ENCODE results near the gene C12orf56.

Gene C12orf56

GRCh38 chr12:64258576-64258975, 132.0 kb downstream of the C12orf56 start:
- no CpG with 5 or more reads among the region's 3 CpGs for WGBS (ENCODE audit: extremely low coverage, insufficient coverage, low lambda C conversion rate)
- Histone ChIP-seq H3K79me1 (ENCODE audit: low read length) (no peaks in the 10 kb centered on the region), H3K27ac (ENCODE audit: low read depth, low read length) (no peak overlapping the region), H3K4me3 (ENCODE audit: low read length) (no peak overlapping the region), H3K4me2 (ENCODE audit: low read length) (no peak overlapping the region), H2BK5ac (ENCODE audit: low read length) (no peak overlapping the region), H3K18ac (ENCODE audit: low read length) (no peak overlapping the region), H2BK120ac (ENCODE audit: low read depth, low read length) (no peak overlapping the region), H3K4ac (ENCODE audit: low read depth, low read length) (no peak overlapping the region), H3K36me3 (ENCODE audit: control insufficient read depth, insufficient read depth, low read length) (no peaks in the 10 kb centered on the region), H3K27me3 (ENCODE audit: insufficient read depth, low read length, poor library complexity) (no peaks in the 10 kb centered on the region), H3K23ac (ENCODE audit: low read length) (no peak overlapping the region), H3K79me2 (ENCODE audit: control insufficient read depth, insufficient read depth, low read length) (no peaks in the 10 kb centered on the region), H4K8ac (ENCODE audit: low read depth, low read length) (no peak overlapping the region), H4K5ac (ENCODE audit: low read length) (no peak overlapping the region), H3K56ac (ENCODE audit: low read length) (no peak overlapping the region), H2AK5ac (ENCODE audit: low read length) (no peak overlapping the region), H3K9ac (ENCODE audit: low read length) (no peak overlapping the region), H3K4me1 (ENCODE audit: control insufficient read depth, low read depth, low read length) (no peaks in the 10 kb centered on the region), H2BK15ac (replicated peaks; ENCODE audit: low read depth) (no peak overlapping the region)
- DNase-seq, result peak; percentile 22

DNA sequence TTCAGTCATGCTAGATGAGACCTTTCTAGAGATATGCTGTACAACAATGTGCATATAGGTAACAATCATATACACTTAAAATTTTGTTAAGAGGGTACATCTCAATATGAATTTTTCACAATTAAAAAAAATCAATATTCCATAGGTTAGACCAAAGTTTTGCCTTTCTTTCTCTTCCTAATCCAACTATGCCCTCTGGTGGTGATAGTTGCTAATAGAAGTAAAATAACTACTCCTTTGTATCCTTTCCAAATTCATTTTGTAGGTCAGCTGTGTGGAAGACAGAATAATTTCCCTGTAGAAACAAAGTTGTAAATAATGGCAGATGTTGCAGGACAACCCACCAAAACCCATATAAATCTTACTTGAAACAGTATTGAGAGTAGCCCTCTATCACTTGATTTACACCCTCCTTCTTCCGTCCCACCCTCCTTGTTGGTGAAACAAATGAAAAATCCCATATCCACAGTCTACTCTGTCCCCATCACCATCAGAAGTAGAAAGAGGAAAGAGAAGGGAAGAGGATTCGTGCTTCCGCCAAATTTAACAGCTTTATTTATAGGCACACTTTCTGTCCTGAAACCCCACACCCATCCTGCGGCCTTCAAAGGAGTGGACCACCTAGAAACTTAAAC, 134.3 kb downstream of the C12orf56 start:
- Histone ChIP-seq H3K79me2 (ENCODE audit: control insufficient read depth, insufficient read depth, low read length) (no peaks in the 10 kb centered on the region), H2BK15ac (replicated peaks; ENCODE audit: low read depth) (no peak overlapping the region), H3K18ac (ENCODE audit: low read length) (no peak overlapping the region), H3K23ac (ENCODE audit: low read length) (no peak overlapping the region), H3K36me3 (ENCODE audit: control insufficient read depth, insufficient read depth, low read length) (no peaks in the 10 kb centered on the region), H2BK5ac (ENCODE audit: low read length) (no peak overlapping the region), H3K27ac (ENCODE audit: low read depth, low read length) (no peak overlapping the region), H4K8ac (ENCODE audit: low read depth, low read length) (no peak overlapping the region), H3K9ac (ENCODE audit: low read length) (no peak overlapping the region), H3K4me3 (ENCODE audit: low read length) (no peak overlapping the region), H4K5ac (ENCODE audit: low read length) (no peak overlapping the region), H3K56ac (ENCODE audit: low read length) (peak overlapping the region; percentile 38), H3K4me1 (ENCODE audit: control insufficient read depth, low read depth, low read length) (no peaks in the 10 kb centered on the region), H3K27me3 (ENCODE audit: insufficient read depth, low read length, poor library complexity) (no peaks in the 10 kb centered on the region), H3K4ac (ENCODE audit: low read depth, low read length) (no peak overlapping the region), H3K4me2 (ENCODE audit: low read length) (no peak overlapping the region), H2AK5ac (ENCODE audit: low read length) (no peak overlapping the region), H2BK120ac (ENCODE audit: low read depth, low read length) (no peak overlapping the region), H3K79me1 (ENCODE audit: low read length) (no peaks in the 10 kb centered on the region)
- DNase-seq, result peak; percentile 57
- no CpG with 5 or more reads among the region's 4 CpGs for WGBS (ENCODE audit: extremely low coverage, insufficient coverage, low lambda C conversion rate)

- Histone ChIP-seq H2BK5ac (ENCODE audit: low read length) (no peak overlapping the region), H2BK120ac (ENCODE audit: low read depth, low read length) (no peak overlapping the region), H3K23ac (ENCODE audit: low read length) (no peak overlapping the region), H2AK5ac (ENCODE audit: low read length) (no peak overlapping the region), H3K4ac (ENCODE audit: low read depth, low read length) (no peak overlapping the region), H4K8ac (ENCODE audit: low read depth, low read length) (no peak overlapping the region), H3K36me3 (ENCODE audit: control insufficient read depth, insufficient read depth, low read length) (no peaks in the 10 kb centered on the region), H3K79me1 (ENCODE audit: low read length) (no peaks in the 10 kb centered on the region), H3K9ac (ENCODE audit: low read length) (no peak overlapping the region), H3K56ac (ENCODE audit: low read length) (no peak overlapping the region), H3K4me1 (ENCODE audit: control insufficient read depth, low read depth, low read length) (no peaks in the 10 kb centered on the region), H3K4me3 (ENCODE audit: low read length) (no peak overlapping the region), H3K18ac (ENCODE audit: low read length) (no peak overlapping the region), H3K79me2 (ENCODE audit: control insufficient read depth, insufficient read depth, low read length) (no peaks in the 10 kb centered on the region), H3K27me3 (ENCODE audit: insufficient read depth, low read length, poor library complexity) (no peaks in the 10 kb centered on the region), H3K4me2 (ENCODE audit: low read length) (no peak overlapping the region), H2BK15ac (replicated peaks; ENCODE audit: low read depth) (no peak overlapping the region), H3K27ac (ENCODE audit: low read depth, low read length) (no peak overlapping the region), H4K5ac (ENCODE audit: low read length) (no peak overlapping the region)
- no peak for DNase-seq
- no CpG with 5 or more reads among the region's 4 CpGs for WGBS (ENCODE audit: extremely low coverage, insufficient coverage, low lambda C conversion rate)
These were observed 135.3 kb downstream of the C12orf56 start for GRCh38 chr12:64255249-64255648.

DNA sequence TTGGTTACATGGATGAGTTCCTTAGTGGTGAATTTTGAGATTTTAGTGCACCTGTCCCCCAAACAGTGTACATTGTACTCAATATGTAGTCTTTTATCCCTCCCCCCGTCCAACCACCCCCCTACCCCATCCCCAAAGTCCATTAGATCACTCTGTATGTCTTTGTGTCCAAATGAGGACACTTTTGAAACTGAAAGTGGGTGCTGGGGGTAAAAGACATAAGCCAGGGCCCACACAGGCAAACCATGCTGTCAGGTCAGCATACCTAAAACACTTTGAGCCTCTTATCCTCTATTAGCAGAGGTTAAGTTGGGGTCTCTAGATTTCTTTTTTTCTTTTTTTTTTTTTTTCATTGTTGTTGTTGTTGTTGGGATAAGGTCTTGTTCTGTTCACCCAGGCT, 137.2 kb downstream of the C12orf56 start:
- Histone ChIP-seq H3K18ac (ENCODE audit: low read length) (no peak overlapping the region), H3K56ac (ENCODE audit: low read length) (no peak overlapping the region), H4K8ac (ENCODE audit: low read depth, low read length) (no peak overlapping the region), H3K27me3 (ENCODE audit: insufficient read depth, low read length, poor library complexity) (no peaks in the 10 kb centered on the region), H3K23ac (ENCODE audit: low read length) (no peak overlapping the region), H4K5ac (ENCODE audit: low read length) (no peak overlapping the region), H2BK5ac (ENCODE audit: low read length) (no peak overlapping the region), H2BK15ac (replicated peaks; ENCODE audit: low read depth) (no peak overlapping the region), H2AK5ac (ENCODE audit: low read length) (no peak overlapping the region), H3K4me1 (ENCODE audit: control insufficient read depth, low read depth, low read length) (no peaks in the 10 kb centered on the region), H3K4me2 (ENCODE audit: low read length) (no peak overlapping the region), H3K4ac (ENCODE audit: low read depth, low read length) (no peak overlapping the region), H3K9ac (ENCODE audit: low read length) (no peak overlapping the region), H3K27ac (ENCODE audit: low read depth, low read length) (no peak overlapping the region), H3K79me1 (ENCODE audit: low read length) (no peaks in the 10 kb centered on the region), H2BK120ac (ENCODE audit: low read depth, low read length) (no peak overlapping the region), H3K36me3 (ENCODE audit: control insufficient read depth, insufficient read depth, low read length) (no peaks in the 10 kb centered on the region), H3K79me2 (ENCODE audit: control insufficient read depth, insufficient read depth, low read length) (no peaks in the 10 kb centered on the region), H3K4me3 (ENCODE audit: low read length) (no peak overlapping the region)
- no CpG with 5 or more reads among the region's 1 CpG for WGBS (ENCODE audit: extremely low coverage, insufficient coverage, low lambda C conversion rate)
- DNase-seq, result no peak

DNA sequence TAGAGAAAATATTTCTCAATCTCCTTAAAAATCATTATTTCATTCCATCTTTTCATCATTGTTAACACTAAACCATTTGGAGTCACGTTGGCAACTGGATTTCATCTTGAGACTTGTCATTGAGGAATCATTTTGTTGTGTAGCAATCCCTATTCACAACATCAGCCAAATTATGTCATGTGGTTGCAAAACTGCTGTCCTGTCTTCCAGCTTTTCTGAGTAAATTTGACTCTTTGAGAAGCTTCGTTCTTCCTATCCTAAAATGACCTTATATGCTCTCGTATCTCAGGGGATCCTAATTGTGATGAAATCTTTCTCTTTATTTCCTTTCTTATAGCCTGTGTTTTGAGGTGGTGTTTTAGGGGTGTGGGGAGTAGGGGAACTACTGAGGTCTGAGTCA, 137.9 kb downstream of the C12orf56 start:
- Histone ChIP-seq H3K4me3 (ENCODE audit: low read length) (no peak overlapping the region), H2BK15ac (replicated peaks; ENCODE audit: low read depth) (no peak overlapping the region), H3K56ac (ENCODE audit: low read length) (no peak overlapping the region), H2AK5ac (ENCODE audit: low read length) (no peak overlapping the region), H4K5ac (ENCODE audit: low read length) (no peak overlapping the region), H3K27ac (ENCODE audit: low read depth, low read length) (no peak overlapping the region), H3K79me2 (ENCODE audit: control insufficient read depth, insufficient read depth, low read length) (no peaks in the 10 kb centered on the region), H3K9ac (ENCODE audit: low read length) (no peak overlapping the region), H4K8ac (ENCODE audit: low read depth, low read length) (no peak overlapping the region), H3K79me1 (ENCODE audit: low read length) (no peaks in the 10 kb centered on the region), H3K4me2 (ENCODE audit: low read length) (no peak overlapping the region), H2BK120ac (ENCODE audit: low read depth, low read length) (no peak overlapping the region), H3K18ac (ENCODE audit: low read length) (no peak overlapping the region), H2BK5ac (ENCODE audit: low read length) (no peak overlapping the region), H3K23ac (ENCODE audit: low read length) (no peak overlapping the region), H3K4ac (ENCODE audit: low read depth, low read length) (no peak overlapping the region), H3K36me3 (ENCODE audit: control insufficient read depth, insufficient read depth, low read length) (no peaks in the 10 kb centered on the region), H3K27me3 (ENCODE audit: insufficient read depth, low read length, poor library complexity) (no peaks in the 10 kb centered on the region), H3K4me1 (ENCODE audit: control insufficient read depth, low read depth, low read length) (no peaks in the 10 kb centered on the region)
- whole genome bisulfite sequencing (ENCODE audit: extremely low coverage, insufficient coverage, low lambda C conversion rate), result no CpG with 5 or more reads among the region's 3 CpGs
- DNase-seq, result no peak

DNA sequence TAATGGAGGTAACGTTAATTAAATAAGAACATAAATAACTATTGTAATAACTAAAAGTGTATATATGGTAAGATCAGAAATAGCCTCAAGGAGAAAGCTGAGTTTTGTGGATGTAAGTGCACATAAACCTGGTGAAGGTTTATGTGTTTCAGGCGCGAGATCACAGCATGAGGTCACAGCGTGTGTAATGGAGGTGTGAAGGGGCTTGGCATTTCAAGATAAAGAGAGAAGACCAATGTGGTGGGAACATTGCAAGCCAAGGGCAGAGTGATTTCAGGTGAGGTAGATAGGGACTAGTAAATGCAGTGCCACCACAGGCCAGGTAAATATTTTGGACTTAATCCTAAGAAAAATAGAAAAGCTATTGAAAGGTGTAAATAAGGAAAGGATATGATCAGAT, 146.7 kb downstream of the C12orf56 start:
- no peak overlapping the region for H3K4me2 ChIP-seq (ENCODE audit: low read length)
- H3K79me1 ChIP-seq (ENCODE audit: low read length), result no peaks in the 10 kb centered on the region
- no peak overlapping the region for H3K4ac ChIP-seq (ENCODE audit: low read depth, low read length)
- no peak overlapping the region for H3K23ac ChIP-seq (ENCODE audit: low read length)
- no peak overlapping the region for H2AK5ac ChIP-seq (ENCODE audit: low read length)
- DNase-seq, result peak; percentile 87
- H3K18ac ChIP-seq (ENCODE audit: low read length), result no peak overlapping the region
- no peak overlapping the region for H2BK15ac ChIP-seq (replicated peaks; ENCODE audit: low read depth)
- WGBS (ENCODE audit: extremely low coverage, insufficient coverage, low lambda C conversion rate), result no CpG with 5 or more reads among the region's 4 CpGs
- H3K56ac ChIP-seq (ENCODE audit: low read length), result no peak overlapping the region
- no peaks in the 10 kb centered on the region for H3K36me3 ChIP-seq (ENCODE audit: control insufficient read depth, insufficient read depth, low read length)
- H2BK120ac ChIP-seq (ENCODE audit: low read depth, low read length), result no peak overlapping the region
- H4K5ac ChIP-seq (ENCODE audit: low read length), result no peak overlapping the region
- no peak overlapping the region for H3K4me3 ChIP-seq (ENCODE audit: low read length)
- H2BK5ac ChIP-seq (ENCODE audit: low read length), result no peak overlapping the region
- no peaks in the 10 kb centered on the region for H3K79me2 ChIP-seq (ENCODE audit: control insufficient read depth, insufficient read depth, low read length)
- no peak overlapping the region for H4K8ac ChIP-seq (ENCODE audit: low read depth, low read length)
- peaks cover 3% of the 10 kb centered on the region for H3K27me3 ChIP-seq (ENCODE audit: insufficient read depth, low read length, poor library complexity)
- no peak overlapping the region for H3K27ac ChIP-seq (ENCODE audit: low read depth, low read length)
- H3K4me1 ChIP-seq (ENCODE audit: control insufficient read depth, low read depth, low read length), result no peaks in the 10 kb centered on the region
- H3K9ac ChIP-seq (ENCODE audit: low read length), result no peak overlapping the region
